UCSD-AML1 (cell line): Measurements from ENCODE around the gene CEBPG.
A peak's percentile ranks its signal among the peaks of the same experiment; 100 is the strongest.

Experiments
- DNase-seq: peaks from one replicate; lab custom pipeline; 2025; ENCODE audit not compliant: unreplicated experiment; lab: John Stamatoyannopoulos, UW

Gene CEBPG

DNA sequence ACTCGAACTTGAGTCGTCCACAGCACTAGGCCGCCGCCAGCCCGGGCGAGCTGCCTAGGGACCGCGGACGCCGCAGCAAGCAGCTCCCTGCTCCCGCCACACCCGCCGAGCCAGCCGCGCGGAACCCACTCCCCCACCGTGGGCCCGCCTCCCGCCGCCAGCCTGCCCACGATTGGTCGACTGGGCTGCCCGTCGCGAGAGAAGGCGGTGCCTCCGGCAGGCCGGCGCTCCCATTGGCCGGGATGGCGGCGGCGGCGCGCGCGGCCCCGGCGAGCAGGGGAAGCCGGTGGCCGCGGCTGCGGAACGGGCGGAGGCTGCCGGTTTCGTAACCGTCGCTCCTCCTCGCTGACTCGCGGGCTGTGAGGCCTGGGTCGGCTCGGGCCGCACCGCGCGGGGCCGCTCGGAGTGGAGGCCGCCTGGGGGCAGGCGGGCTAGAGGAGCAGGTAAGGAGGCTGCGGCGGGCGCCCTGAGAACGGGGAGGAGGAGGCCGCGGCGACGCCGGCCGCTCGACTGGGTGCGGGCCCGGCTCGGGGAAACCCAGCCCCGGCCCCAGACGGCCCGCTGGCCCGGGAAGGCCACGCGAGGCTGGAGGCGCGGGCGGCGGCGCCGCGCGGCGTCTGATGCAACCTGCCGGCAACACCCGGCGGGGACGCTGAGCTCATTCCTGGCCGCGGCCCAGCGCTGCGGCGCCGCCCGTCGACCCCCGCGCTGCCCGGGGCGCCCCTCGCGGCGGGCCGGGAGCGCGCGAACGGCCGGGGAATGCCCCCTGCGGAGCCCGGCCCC, at the start of gene CEBPG:
Gene CEBPG (plus strand): TSS at position 257 of the 783 bp plus-strand sequence. CDS start 5,531 bp downstream, outside the sequence.
- DNase-seq: peak; percentile 95

DNA sequence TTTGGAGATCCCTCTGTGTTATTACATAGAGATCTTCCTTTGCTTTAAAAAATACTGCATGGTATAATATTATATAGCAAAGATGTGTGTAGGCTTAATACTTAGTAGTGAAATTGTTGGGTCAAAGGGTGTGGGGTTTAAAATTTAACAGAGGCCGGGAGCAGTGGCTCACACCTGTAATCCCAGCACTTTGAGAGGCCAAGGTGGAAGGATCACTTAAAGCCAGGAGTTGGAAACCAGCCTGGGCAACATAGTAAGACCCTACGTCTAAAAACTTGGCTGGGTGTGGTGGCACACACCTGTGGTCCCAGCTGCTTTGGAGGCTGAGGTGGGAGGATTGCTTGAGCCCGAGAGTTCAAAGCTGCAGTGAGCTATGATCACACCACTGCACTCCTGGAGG, 48.9 kb upstream of the CEBPG start:
- DNase-seq: no peak

DNA sequence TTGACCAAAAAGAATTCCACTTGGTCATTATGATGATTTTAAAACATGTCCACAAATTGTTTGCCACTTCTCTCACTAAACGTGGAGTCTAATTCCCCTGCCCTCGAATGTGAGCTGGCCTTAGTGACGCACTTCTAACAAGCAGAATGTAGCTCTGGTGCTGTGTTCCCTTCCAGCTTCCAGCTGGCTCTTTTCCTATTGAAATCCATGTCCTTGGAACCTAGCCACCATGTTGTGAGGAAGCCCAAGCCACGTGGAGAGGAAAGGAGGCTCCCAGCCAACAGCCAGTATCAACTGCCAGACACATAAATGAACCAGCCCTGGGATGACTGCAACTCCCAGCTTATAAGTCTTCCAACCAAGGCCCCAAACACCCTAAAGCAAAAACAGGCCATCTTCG, 47.6 kb upstream of the CEBPG start:
- no peak for DNase-seq

DNA sequence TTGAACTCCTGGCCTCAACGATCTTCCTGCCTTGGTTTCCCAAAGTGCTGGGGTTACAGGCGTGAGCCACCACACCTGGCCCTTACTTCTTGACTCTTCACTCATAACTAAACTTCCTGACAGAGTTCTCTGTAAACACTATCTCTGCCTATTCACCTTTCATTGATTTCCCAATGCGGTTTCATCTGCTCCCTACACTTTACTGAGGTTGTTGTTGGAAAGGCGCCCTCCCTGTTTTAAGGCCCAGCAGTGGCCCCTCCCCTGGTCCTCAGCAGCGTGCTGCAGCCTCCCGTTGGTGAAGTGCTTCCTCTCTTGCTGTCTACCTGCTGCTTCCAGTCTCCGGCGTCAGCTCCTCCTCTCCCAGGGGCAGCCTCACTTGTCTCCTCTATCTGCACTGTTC, 44.4 kb upstream of the CEBPG start:
- DNase-seq: no peak

DNA sequence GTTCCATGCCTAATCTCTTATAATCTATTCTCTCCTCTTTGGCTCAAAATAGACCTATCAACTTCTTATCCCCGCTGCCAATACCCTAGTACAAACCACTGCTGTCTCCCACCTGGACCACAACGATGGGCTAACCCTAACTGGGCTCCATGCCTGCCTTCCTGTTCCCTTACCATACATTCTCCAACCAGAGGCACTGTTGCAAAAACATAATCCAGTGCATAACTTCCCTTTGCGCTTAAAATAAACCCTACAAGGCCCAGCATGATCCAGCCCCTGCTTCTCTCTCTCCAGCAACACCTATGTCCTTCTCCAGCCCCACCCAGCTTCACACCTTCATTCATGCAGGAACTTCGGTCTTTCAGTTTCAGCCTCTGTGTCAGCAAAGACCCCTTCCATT, 43.8 kb upstream of the CEBPG start:
- DNase-seq: no peak

DNA sequence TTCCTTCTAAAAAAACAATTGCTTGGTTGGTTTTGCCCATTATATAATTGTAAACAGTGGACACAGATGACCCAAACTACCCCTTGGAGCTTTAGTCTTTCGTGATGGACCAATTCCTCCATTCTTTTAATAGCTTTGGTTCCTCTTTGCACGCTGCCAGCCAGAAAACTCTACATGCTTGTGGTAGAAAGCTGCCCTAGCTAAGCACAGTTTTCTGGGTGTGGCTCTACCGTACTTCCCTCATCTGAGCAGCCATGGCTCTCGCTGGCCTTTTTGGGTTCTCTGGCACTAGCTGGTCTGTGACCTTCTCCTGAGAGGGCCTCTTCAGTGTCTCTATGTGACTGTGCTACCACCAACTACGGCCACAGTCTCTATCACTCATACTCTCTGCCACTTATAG, 41.3 kb upstream of the CEBPG start:
- peak; percentile 32 for DNase-seq

DNA sequence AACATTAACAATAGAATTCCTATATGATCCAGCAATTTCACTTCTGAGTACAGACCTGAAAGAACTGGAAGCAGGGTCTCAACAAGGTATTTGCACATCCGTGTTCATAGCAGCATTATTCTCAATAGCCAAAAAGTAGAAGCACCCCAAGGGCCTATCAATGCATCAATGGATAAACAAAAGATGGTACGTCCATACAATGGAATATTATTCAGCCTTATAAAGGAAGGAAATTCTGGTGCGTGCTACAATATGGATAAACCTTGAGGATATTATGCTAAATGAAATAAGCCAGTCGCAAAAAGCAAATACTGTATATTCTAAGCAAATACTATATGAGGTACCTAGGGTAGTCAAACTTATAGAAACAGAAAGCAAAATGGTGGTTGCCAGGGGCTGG, 40.4 kb upstream of the CEBPG start:
- no peak for DNase-seq

DNA sequence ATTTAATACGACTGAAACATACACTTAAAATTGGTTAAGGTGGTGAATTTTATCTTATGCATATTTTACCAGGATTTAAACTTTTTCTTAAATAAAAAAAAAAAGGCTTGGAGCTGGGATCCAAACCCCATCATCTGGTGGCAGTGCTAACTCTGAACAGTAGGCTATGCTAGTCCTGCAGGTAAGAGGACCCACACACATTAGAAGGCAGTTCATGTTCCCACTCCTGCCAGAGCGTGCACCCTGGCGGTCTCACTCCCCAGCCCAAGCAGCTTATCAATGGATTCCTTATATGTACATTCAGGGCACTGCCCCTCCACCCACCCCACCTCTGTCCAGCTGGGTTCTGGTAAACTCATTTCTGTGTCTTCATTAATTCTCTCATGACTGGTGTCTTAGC, 39.9 kb upstream of the CEBPG start:
- no peak for DNase-seq

DNA sequence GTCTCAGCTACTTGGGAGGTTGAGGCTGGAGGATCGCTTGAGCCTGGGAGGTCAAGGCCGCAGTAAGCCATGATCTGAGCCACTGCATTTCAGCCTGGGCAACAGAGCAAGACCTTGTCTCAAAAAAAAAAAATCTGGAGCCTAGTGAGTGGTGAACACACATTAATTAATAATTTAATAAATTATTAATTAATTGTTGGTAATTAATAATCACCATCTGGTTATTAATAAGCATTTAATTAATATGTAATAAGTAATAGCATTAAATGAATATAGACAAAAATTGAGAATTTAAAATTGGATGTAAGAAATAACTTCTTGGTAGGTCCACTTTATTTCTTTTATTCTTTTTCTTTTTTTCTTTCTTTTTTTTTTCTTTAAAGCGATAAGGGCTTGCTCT, 39.2 kb upstream of the CEBPG start:
- DNase-seq: no peak

DNA sequence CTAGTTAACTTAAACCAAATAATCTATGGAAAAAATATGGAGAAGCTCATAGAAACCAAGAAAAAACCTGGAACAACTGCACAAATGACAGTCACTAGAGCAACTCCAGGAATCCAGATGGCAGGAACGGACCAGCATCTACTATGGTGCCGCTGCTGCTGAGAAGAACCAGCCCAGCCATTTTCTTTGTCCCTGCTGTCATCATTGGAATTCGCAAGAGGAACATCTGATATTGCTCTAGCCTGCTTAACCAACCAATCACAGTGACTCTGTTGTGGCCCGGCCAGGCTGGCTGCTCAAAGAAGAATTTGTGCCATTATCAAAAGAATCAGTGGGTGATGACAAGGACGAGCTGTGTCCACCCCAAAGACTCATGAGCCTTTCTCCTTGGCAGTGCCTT, 38.1 kb upstream of the CEBPG start:
- no peak for DNase-seq

DNA sequence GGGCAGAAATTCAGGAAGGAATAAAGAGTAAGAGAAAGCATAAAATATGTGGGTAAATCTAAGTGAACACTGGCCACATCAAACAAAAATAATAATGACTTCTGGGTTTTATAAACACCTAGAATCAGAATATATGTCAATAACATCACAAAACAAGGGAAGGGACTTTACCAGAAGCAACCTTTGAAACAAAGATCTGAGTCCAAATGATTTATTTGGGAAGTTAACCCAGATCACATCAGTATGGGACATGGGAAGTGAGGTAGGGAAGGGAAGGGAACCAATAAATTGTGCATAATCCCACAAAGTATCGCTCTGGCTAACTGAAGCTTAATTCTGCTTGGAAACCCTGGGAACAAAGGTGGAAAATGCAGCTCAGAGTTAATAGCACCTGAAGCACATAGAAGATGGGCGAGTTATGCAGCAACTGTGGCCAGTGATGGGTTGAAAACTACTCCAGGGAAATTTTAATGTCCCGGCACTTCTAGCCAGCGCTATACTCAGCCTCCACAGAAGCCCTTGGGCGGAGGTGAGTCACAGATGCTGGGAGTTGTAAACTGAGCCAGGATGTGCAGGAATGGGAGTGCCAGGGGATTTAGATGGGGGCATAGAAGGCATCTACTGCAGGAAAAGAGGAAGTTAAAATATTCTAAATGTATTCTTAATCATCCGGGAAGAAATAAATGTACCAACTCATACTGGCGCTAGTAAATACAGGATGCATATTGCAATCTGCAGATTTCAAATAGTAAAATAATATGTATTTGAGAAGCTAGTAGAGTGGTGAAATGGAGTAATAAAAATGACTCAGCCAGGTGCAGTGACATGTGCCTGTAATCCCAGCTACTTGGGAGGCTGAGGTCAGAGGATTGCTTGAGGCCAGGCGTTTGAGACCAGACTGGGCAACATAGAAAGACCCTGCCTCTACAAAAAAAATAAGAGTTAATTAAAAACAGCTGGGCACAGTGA, 34.2 kb upstream of the CEBPG start:
- peak; percentile 14 for DNase-seq

DNA sequence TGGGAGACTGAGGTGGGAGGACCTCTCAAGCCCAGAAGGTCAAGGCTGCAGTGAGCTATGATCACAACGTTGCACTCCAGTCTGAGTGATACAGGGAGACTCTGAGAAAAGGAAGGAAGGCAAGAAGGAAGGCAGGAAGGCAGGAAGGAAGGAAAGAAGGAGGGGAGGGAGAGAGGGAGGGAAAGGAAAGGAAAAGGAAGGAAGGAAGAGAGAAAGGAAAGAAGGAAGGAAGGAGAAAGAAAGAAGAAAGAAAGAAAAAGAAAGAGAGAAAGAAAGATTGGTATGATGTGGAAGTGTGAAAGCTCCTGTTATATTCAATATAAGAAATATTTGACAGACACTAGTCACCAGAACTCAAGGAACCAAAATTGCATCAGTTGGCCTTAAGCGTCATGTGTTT, 32.5 kb upstream of the CEBPG start:
- DNase-seq: no peak

DNA sequence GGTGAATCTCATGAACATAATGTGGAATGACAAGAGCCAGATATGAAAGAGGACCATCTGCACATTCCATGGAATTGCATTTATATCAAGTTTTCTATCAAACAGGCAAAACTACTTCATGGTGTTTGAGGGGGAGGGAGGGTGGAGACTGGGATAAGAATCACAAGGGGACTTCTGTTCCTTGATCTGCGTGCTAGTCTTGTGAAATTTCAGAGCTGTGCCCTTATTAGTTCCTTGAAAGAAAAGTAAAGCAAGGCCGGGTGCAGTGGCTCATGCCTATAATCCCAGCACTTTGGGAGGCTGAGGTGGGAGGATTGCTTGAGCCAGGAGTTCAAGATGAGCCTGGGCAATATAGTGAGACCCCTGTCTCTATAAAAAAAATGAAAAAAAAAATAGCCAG, 30.2 kb upstream of the CEBPG start:
- no peak for DNase-seq

DNA sequence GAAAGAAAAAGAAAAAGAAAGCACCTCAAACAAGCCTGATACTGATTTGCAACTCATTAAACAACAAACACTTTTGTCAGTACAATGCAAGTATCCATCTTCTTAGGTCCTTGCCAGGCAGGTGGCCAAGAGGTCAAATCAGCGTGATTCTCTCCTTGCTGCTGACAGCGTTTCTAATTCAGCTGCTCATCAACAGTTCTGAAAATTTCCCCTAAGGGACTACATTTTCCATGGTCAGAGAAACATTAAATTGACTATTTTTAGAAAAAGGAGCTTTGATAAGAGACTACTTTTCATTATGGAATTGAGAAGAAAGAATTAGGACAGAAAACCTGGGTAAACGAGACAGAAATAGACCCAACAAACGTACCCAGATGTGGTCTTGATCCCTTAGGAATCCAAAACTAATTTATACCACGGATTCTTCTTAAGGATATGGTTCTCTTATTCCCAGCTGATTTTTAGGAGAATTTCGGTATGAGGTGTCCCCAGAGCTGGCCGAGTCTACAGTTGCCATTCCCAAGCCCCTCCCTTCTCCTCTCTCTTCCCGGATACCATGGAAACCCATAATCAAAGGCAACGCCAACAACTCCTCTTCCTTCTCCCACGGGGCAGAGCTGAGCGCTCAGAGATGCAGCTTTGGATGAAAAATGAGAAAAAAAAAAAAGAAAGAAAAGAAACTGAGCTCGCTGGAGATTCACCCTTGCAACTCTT, 29.5 kb upstream of the CEBPG start:
- no peak for DNase-seq

DNA sequence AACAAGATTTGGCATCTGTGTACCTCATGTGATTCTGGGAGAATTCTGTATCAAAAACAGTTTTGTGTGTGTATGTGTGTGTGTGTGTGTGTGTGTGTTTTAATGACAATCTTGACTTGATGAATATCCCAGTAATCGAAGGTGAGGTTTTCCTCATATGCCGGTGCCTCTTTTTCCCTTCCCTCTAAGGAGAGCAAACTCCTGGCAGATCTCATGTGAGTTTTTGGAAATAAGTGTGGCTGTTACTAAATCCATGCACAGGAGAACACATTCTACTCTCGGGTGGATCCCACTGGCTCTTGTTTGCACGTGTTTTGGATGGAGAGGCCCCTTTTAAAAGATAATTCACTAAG, 29.0 kb upstream of the CEBPG start:
- no peak for DNase-seq

DNA sequence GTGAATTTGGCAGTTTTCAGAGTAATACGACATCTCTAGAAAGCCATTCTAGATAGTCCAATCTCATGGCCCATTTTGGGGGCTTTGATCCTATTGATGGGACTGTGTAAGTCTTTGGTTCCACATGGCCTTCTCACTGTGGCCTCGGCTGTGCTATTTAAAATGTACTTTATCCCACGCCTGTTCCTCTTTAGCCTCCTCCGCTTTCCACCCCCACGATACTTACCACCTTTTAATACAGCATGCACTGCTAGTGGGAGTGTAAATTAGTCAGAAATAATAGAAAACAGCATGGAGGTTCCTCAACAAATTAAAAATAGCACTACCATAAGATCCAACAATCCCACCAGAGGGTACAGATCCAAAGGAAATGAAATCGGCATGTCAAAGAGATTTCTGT, 28.3 kb upstream of the CEBPG start:
- no peak for DNase-seq

DNA sequence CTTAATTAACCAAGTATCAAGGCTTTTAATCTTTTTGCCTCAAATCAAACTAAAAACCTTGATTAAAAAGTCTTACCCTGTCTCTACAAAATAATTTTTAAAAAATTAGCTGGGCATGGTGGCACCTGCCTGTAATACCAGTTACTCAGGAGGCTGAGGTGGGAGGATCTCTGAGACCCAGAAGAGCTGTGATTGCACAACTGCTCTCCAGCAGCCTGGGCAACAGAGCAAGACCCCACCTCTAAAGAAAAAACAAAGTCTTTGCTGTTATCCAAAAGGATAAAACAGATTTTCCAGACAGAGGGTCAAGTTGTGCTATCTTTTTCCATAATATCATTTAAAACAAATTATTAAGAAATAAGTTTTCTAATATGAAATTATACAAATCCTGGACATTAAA, 26.8 kb upstream of the CEBPG start:
- DNase-seq: no peak

DNA sequence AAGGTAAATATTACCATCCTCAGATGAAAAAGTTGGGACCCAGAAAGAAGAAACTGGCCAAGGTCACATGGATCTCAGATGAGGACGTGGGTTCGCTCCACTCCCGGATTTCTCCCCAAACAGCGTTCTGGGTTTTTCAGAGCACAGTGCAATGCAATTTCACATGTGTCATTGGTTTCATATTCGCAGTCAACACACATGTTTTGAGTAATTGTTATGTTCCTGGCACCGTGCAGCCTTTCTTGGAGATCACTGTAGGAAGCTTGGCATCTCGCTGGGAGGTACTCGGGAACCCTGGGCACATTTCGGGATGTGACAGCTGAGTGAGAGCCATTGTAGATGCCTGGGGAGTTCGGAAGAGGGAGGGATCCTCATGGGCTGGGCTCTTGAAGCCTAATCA, 26.2 kb upstream of the CEBPG start:
- DNase-seq: no peak

DNA sequence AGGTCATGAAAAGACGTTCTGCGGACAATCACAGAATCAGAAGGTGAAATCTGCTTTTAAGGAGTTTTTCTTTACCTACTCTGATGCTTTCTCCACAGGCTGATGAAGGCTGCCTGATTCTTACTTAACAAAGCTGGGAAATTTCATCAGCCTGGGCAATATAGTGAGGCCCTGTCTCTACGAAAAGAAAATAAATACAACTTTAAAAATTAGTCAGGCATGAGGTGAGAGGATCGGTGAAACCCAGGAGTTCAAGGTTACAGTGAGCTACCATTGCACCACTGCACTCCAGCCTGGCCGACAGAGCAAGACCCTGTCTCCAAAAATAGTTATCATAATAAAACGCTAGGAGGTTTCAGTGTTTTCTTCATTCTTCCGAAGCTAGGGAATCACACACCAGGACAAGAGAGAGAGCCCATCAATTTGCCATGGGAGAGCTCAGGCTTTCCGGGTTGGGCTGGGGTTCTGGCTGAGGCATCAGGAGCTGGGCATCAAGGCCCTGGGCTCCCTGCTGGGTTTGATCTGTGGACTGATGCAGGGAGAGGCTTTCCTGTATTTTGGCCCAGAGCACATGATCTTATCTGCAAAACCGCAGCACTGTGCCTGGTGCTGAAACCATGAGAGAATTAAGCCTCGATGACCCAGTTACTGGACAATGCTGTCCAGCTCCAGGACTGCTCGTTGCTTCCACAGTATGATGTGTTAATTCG, 25.1 kb upstream of the CEBPG start:
- DNase-seq: no peak

DNA sequence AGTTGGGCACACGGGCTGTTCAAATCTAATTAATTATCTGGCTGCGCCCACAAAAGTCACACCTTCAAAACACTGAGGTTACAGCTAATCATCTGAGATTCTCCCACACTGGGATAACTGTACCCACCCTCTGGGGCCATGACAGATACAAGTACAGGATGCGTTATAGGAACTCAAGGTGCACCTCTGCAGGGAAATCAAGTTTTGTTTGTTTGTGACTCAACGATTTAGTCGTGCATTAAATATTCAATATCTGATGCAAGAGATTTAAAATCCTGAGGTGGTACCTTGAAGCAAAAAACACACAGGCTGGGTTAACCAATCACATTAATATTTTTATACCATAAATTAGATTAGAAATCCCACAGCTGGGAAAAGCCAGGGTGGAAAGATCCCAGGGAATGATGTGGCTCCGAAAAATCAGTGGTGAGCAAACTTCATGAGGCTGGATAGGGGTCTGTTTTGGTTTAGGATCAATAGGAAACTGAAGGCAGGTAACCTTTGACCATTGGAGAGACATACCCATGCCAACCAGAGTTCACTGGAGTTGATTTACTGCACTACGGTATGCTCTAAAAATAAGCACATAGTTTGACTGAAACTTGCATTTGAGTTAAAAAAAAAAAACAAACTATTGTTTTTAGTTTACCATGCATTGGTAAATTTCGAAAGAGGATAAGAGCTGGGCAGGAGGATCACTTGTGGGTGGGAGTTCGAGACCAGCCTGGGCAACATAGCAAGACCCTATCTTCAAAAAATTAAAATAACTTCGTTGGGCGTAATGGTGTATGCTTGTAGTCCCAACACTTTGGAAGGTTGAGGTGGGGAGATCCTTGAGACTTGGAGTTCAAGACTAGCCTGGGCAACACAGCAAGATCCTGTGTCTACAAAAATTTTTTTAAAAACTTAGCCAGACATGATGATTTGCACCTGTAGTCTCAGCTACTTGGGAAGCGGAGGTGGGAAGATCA, 23.9 kb upstream of the CEBPG start:
- DNase-seq: no peak
